Measurements from ENCODE around the gene PLEKHJ1. TPM values are rescaled to one million over a fixed set of nuclear protein-coding genes. Genes with fewer than 3 reads are reported as not detected.
A peak's percentile ranks its signal among the peaks of the same experiment; 100 is the strongest.

The PLEKHJ1 gene
- total and polyA plus RNA-seq, 2 of the 13 experiments (the other 11 are each of a cell fraction or from before 2014, with no cell fraction given), result 70.5 to 130 TPM

GRCh38 chr19:2242092-2242537, 6.0 kb upstream of the PLEKHJ1 start (continued):
- no peak for TF ChIP-seq AFF4 (CRISPR knock-in tag; IDR thresholded peaks at IDR 0.05)
- TF ChIP-seq ZSCAN25 (CRISPR knock-in tag; IDR thresholded peaks at IDR 0.05), result no peak; the same call in 1 of the 2 replicates
- TF ChIP-seq ZNF574 (CRISPR knock-in tag; IDR thresholded peaks at IDR 0.05), result no peak; the same call in 1 of the 2 replicates
- peak; percentile 55; the same call in 1 of the 2 replicates for TF ChIP-seq PATZ1 (CRISPR knock-in tag; IDR thresholded peaks at IDR 0.05)
- TF ChIP-seq ZNF101 (CRISPR knock-in tag; IDR thresholded peaks at IDR 0.05; ENCODE audit: borderline replicate concordance, low read depth), result no peak
- TF ChIP-seq ZNF598 (CRISPR knock-in tag; IDR thresholded peaks at IDR 0.05; ENCODE audit: borderline replicate concordance), result peak; percentile 61; the same call in 1 of the 2 replicates
- TF ChIP-seq HNRNPLL (IDR thresholded peaks at IDR 0.05; ENCODE audit: low read depth, low read length, poor library complexity, severe bottlenecking), result no peak
- TF ChIP-seq RBFOX2 (IDR thresholded peaks at IDR 0.05; ENCODE audit: low read depth, low read length), result peak; percentile 44; the same call in 1 of the 2 replicates
- no peak for TF ChIP-seq ELF1 (CRISPR knock-in tag; IDR thresholded peaks at IDR 0.05)
- peak; percentile 87 for TF ChIP-seq HBP1 (CRISPR knock-in tag; IDR thresholded peaks at IDR 0.05; ENCODE audit: low read depth)
- no peak for TF ChIP-seq NR2F6 (IDR thresholded peaks at IDR 0.05)
- TF ChIP-seq NR2F6 (CRISPR knock-in tag; IDR thresholded peaks at IDR 0.05), result peak; percentile 63; the same call in 1 of the 2 replicates
- TF ChIP-seq FOXK2 (IDR thresholded peaks at IDR 0.05), result no peak
- no peak for TF ChIP-seq ZNF724P (CRISPR knock-in tag; IDR thresholded peaks at IDR 0.05; ENCODE audit: borderline replicate concordance)
- peak; percentile 63 for TF ChIP-seq CREB1 (IDR thresholded peaks at IDR 0.05)
- no peak for TF ChIP-seq CREB1 (CRISPR knock-in tag; IDR thresholded peaks at IDR 0.05)
- 0 out of 2 replicates have a peak, but pooled peaks have one; percentile 34 for TF ChIP-seq GLI4 (CRISPR knock-in tag; IDR thresholded peaks at IDR 0.05; ENCODE audit: borderline replicate concordance)
- 0 out of 2 replicates have a peak, but pooled peaks have one; percentile 30 for TF ChIP-seq GATAD1 (CRISPR knock-in tag; IDR thresholded peaks at IDR 0.05)
- TF ChIP-seq ZSCAN31 (CRISPR knock-in tag; IDR thresholded peaks at IDR 0.05; ENCODE audit: low read depth), result 0 out of 2 replicates have a peak, but pooled peaks have one; percentile 48
- no peak for TF ChIP-seq ZNF713 (CRISPR knock-in tag; IDR thresholded peaks at IDR 0.05)
